GM12892 (cell line): ENCODE data around the gene CERS6.

ENCODE experiments used
- POLR2AphosphoS5 ChIP-seq: IDR thresholded peaks from 2 replicates; pipeline ENCODE4 v1.6.1; 2011; ENCODE audit warnings: low read depth, low read length, control low read depth
- TAF1 ChIP-seq: IDR thresholded peaks from 2 replicates; pipeline ENCODE4 v1.6.1; 2011; ENCODE audit warnings: low read depth, mild to moderate bottlenecking, control low read depth, low read length, borderline replicate concordance

DNA sequence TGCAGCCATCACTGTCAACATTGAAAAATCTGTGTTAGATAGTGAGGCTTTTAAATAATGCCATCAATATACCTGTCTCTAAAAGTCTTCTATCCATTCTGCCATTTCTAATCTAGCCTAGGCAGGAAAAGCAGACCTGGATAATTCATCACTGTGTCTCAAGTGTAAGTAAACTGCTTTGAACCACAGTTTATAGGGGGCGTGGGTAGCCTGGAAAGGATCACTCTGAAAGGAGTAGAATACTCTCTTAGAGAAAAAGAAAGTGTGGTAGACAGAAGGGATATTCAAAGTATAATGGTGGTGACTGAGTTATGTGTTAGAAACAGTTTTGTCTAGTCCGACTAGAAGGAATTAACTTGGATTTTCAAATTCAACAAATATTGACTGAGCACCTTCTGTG is 40.8 kb downstream of the CERS6 start:
- TF ChIP-seq POLR2AphosphoS5 (no peak), TAF1 (no peak)
